K562 (cell line): ENCODE measurements around the gene SAMD8. TPM values are rescaled to one million over a fixed set of nuclear protein-coding genes. Genes with fewer than 3 reads are reported as not detected.

Experiments
- ATAC-seq: fragments of 200-7000 bp; cut with Tn5 transposase; 3 replicates; pipeline ENCODE4 v1.9.1; 2020; ENCODE audit warnings: moderate library complexity
- BruUV-seq: library from RNA; stranded (reverse); fragments of 400-500 nt; replicated peaks from 2 replicates; lab custom pipeline; 2021; lab: Mats Ljungman, UMichigan
- CTCF ChIA-PET: fragments of 300-600 bp; formaldehyde crosslinking; extraction: SDS; loops from one replicate; lab custom pipeline; 2021; ENCODE audit warnings: low intra/inter-chr PET ratio; lab: Yijun Ruan, JAX
- POLR2A ChIA-PET: fragments of 300-600, 350-650 bp; sonication (Branson Sonifier 250); formaldehyde crosslinking; extraction: SDS; loops from one replicate; lab custom pipeline; 2021; ENCODE audit warnings: antibody characterized with exemption, inconsistent platforms; lab: Yijun Ruan, JAX
- DNase-seq, 4 experiments: peaks; one replicate each; pipeline versions ENCODE4 v3.0.0 to v3.0.0-alpha.2; 2011 to 2018; ENCODE audit warnings: low spot score in 3 of 4, mixed read lengths in 3 of 4; ENCODE audit errors: extremely low read depth in 1 of 4
- FAIRE-seq: peaks from 2 replicates; lab custom pipeline; 2011; peaks lifted over from hg19 to GRCh38; lab: Jason Lieb, UNC
- H2AFZ ChIP-seq: 2 replicates; pipeline ENCODE4 v1.6.0; 2011; ENCODE audit warnings: low read depth, low read length, control low read depth, inconsistent platforms
- H3K27ac ChIP-seq: fragments of 200-600 bp; 3 replicates; pipeline ENCODE4 v1.8.0; 2011; ENCODE audit warnings: low read depth, mild to moderate bottlenecking, control low read depth, inconsistent platforms, low read length, moderate library complexity, mixed read lengths; ENCODE audit errors: extremely low read depth
- H3K27me3 ChIP-seq, 2 experiments: fragments of 300-600 bp in 1 of 2; 2 replicates in 1 of 2; 3 replicates in 1 of 2; pipeline versions ENCODE4 v1.6.0 to v1.8.0; 2011; ENCODE audit warnings: inconsistent platforms in 2 of 2, low read length in 2 of 2, mild to moderate bottlenecking in 1 of 2, mixed read lengths in 1 of 2, moderate library complexity in 1 of 2; ENCODE audit not compliant: control insufficient read depth in 2 of 2, insufficient read depth in 2 of 2
- H3K36me3 ChIP-seq: fragments of 300-600 bp; 3 replicates; pipeline ENCODE4 v1.8.0; 2011; ENCODE audit warnings: mild to moderate bottlenecking, low read length, inconsistent platforms; ENCODE audit not compliant: control insufficient read depth, insufficient read depth
- H3K4me1 ChIP-seq, 2 experiments: fragments of 200-600 bp in 1 of 2; replicated peaks in 1 of 2; 2 replicates in 1 of 2; 3 replicates in 1 of 2; pipeline versions ENCODE4 v1.5.1 to v1.8.0; 2011; ENCODE audit warnings: inconsistent platforms in 2 of 2, low read length in 2 of 2, mild to moderate bottlenecking in 1 of 2, mixed read lengths in 1 of 2, moderate library complexity in 1 of 2; ENCODE audit not compliant: control insufficient read depth in 2 of 2, insufficient read depth in 2 of 2
- H3K4me2 ChIP-seq: 2 replicates; pipeline ENCODE4 v1.6.1; 2011; ENCODE audit warnings: low read length, control low read depth, inconsistent platforms, mixed read lengths; ENCODE audit not compliant: insufficient read depth
- H3K4me3 ChIP-seq: fragments of 200-600 bp; sonication (generic), shearing (Covaris generic); 2 replicates; pipeline ENCODE4 v1.5.1; 2016; ENCODE audit warnings: control low read depth, inconsistent platforms
- H3K79me2 ChIP-seq: fragments of 200-600 bp; 3 replicates; pipeline ENCODE4 v1.8.0; 2011; ENCODE audit warnings: low read length, inconsistent platforms; ENCODE audit not compliant: control insufficient read depth, insufficient read depth
- H3K9ac ChIP-seq, 2 experiments: 2 replicates each; pipeline versions ENCODE4 v1.6.0 to v1.6.1; 2011; ENCODE audit warnings: low read depth in 2 of 2, low read length in 2 of 2, control low read depth in 1 of 2, inconsistent platforms in 1 of 2, mild to moderate bottlenecking in 1 of 2, mixed read lengths in 1 of 2; ENCODE audit not compliant: insufficient read depth in 1 of 2
- H3K9me1 ChIP-seq: one replicate; pipeline ENCODE4 v1.6.0; 2011; ENCODE audit warnings: inconsistent platforms, mild to moderate bottlenecking, low read length, moderate library complexity; ENCODE audit not compliant: control insufficient read depth, insufficient read depth
- H3K9me3 ChIP-seq: replicated peaks from 2 replicates; pipeline ENCODE4 v1.5.1; 2011; ENCODE audit warnings: low read depth, low read length, inconsistent platforms; ENCODE audit not compliant: control insufficient read depth, insufficient read depth
- H4K20me1 ChIP-seq: replicated peaks from 2 replicates; pipeline ENCODE4 v1.6.1; 2011; ENCODE audit warnings: low read length, inconsistent platforms, mixed read lengths; ENCODE audit not compliant: control insufficient read depth, insufficient read depth
- CHD2 ChIP-seq: IDR thresholded peaks from 2 replicates; pipeline ENCODE4 v1.6.1; 2011; ENCODE audit warnings: low read depth, low read length
- FOXK1 ChIP-seq: sonication (generic); formaldehyde crosslinking; IDR thresholded peaks from 2 replicates; pipeline ENCODE4 v1.8.0; 2022; ENCODE audit warnings: missing genetic modification reagents, mild to moderate bottlenecking, borderline replicate concordance
- WGBS: fragments of 100-300 bp; shearing (Covaris generic); methylation state at CpG from one replicate; pipeline ENCODE4 v1.1.6; 2016; ENCODE audit warnings: low coverage, mixed read lengths; ENCODE audit not compliant: insufficient coverage; ENCODE audit errors: missing lambda C conversion rate; 5-methylcytosine and 5-hydroxymethylcytosine counted together
- in situ Hi-C: fragments of 300-500 bp; cut with MboI; formaldehyde crosslinking; loops from 4 replicates; pipeline ENCODE4 v1.15.0; 2018; ENCODE audit warnings: inconsistent platforms, mixed read lengths
- intact Hi-C: fragments of 100-400 bp; cut with micrococcal nuclease; formaldehyde crosslinking; loops from 2 replicates; pipeline ENCODE4 v1.14.2; 2022
- polyA plus RNA-seq, 8 experiments: library from polyadenylated mRNA; depleted of rRNA in 4 of 8; stranded (reverse) in 5 of 8; unstranded in 3 of 8; fragments of >200 nt; fragmentation: Nextera tagmentation in 2 of 8; fragmentation: Illumina TruSeq in 1 of 8; extraction: Ambion mirVana in 2 of 8; extraction: Trizol in 1 of 8; gene quantifications; 2 replicates each; pipeline versions ENCODE4 v1.2.1 to v1.2.3, GENCODE V29; 2011 to 2014; ENCODE audit warnings: inconsistent platforms in 1 of 8, missing spikeins in 1 of 8
- total RNA-seq, 7 experiments: library from RNA; depleted of rRNA in 6 of 7; stranded (reverse); fragments of >200 nt in 6 of 7; fragmentation: Illumina TruSeq in 2 of 7; extraction: Trizol in 2 of 7; gene quantifications; 2 replicates each; pipeline versions ENCODE4 v1.2.1 to v1.2.3, GENCODE V29; 2011 to 2021; ENCODE audit warnings: low replicate concordance in 1 of 7

Gene SAMD8
- total and polyA plus RNA-seq, 9 of the 15 experiments (the other 6 are each of a cell fraction or from before 2014, with no cell fraction given): 2.7 to 16.1 (median 6.2) TPM

DNA sequence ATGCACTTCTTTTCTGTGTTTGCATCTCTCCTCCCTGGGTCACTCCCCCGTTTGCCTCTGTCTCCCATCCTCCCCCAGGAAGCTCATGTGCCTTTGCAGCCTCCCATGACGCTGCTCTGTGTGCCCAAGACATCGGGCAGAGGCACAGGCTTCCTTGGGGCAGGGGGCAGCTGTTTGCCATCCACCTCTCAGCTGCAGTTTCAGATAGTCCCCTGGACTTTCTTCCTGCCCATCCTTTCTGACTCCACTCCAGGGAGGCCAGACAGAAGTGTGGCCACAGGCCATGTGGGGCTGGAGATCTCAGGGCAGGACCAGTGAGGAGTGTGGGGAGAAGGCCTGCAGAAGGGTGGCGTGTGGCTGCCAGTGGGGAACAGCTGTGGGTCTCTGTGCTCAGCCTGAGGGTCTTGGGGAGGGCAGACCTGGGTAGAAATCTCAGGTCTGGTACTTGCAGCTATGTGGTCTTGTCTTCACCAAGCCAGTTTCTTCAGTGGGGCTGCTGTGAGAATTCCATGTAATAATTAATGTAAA, 10.6 kb upstream of the SAMD8 start:
- no peaks in the 10 kb centered on the region for H3K9me3 ChIP-seq
- H2AFZ ChIP-seq: no peak overlapping the region
- no peaks in the 10 kb centered on the region for H3K36me3 ChIP-seq
- FAIRE-seq (no peak), DNase-seq (no peak), ATAC-seq (no peak)
- H3K9me1 ChIP-seq: no peaks in the 10 kb centered on the region
- CTCF ChIA-PET: interaction anchor here (0.7 to 3.3 kb wide), 6 partner anchors 72 to 857 kb away, joined by 3 to 28 read pairs (median 8); partner anchors contain the start of gene COMTD1
- in situ Hi-C loops: no loop called here
- POLR2A ChIA-PET: interaction anchor here (0.6 to 1.7 kb wide), 2 partner anchors 8 to 22 kb away, joined by 5 to 7 read pairs; a partner anchor contains a TSS
- WGBS: 55% methylated on average over 4 of the region's 4 CpGs
- H3K4me2 ChIP-seq: no peak overlapping the region
- no TSS peak for BruUV-seq
- H4K20me1 ChIP-seq: peaks cover 4% of the 10 kb centered on the region; the same call in 1 of the 2 replicates
- TF ChIP-seq FOXK1 (CRISPR knock-in tag): 0 out of 2 replicates have a peak, but pooled peaks have one; percentile 24
- no peak for TF ChIP-seq CHD2
- H3K79me2 ChIP-seq: no peaks in the 10 kb centered on the region
- peak overlapping the region in 1 of 2 experiments; percentile 75; a peak in 2 of 4 replicates for H3K9ac ChIP-seq
- H3K27ac ChIP-seq: no peak overlapping the region
- H3K4me1 ChIP-seq: peaks cover 16 to 44% of the 10 kb centered on the region in 2 experiments; a peak in 4 of 5 replicates
- no peak overlapping the region for H3K4me3 ChIP-seq
- intact Hi-C loops: loop anchor here (1.0 to 10.0 kb wide), 4 partner anchors 79 to 859 kb away; no protein-coding TSS in a partner anchor
- no peaks in the 10 kb centered on the region for H3K27me3 ChIP-seq
